Subcutaneous adipose tissue (tissue), 4 donors: Measurements from ENCODE around the gene LIX1. TPM values are rescaled to one million over a fixed set of nuclear protein-coding genes. Genes with fewer than 3 reads are reported as not detected.

ENCODE experiments used
- total RNA-seq, 4 donors: library from RNA; depleted of rRNA; stranded (reverse); fragments of >200 nt; gene quantifications; one replicate each; pipeline ENCODE4 v1.1.0, GENCODE V29; 2016
- TF ChIP-seq, protein P1 (sequence below): fragments of 450-650 bp; IDR thresholded peaks from one replicate; pipeline ENCODE4 v1.5.1; 2016; ENCODE audit warnings: low read depth, mild to moderate bottlenecking, control low read depth, antibody characterized with exemption, moderate library complexity

The LIX1 gene
- total RNA-seq, 4 donors from 2014 or later: not detected

- TF ChIP-seq, protein P1, sequence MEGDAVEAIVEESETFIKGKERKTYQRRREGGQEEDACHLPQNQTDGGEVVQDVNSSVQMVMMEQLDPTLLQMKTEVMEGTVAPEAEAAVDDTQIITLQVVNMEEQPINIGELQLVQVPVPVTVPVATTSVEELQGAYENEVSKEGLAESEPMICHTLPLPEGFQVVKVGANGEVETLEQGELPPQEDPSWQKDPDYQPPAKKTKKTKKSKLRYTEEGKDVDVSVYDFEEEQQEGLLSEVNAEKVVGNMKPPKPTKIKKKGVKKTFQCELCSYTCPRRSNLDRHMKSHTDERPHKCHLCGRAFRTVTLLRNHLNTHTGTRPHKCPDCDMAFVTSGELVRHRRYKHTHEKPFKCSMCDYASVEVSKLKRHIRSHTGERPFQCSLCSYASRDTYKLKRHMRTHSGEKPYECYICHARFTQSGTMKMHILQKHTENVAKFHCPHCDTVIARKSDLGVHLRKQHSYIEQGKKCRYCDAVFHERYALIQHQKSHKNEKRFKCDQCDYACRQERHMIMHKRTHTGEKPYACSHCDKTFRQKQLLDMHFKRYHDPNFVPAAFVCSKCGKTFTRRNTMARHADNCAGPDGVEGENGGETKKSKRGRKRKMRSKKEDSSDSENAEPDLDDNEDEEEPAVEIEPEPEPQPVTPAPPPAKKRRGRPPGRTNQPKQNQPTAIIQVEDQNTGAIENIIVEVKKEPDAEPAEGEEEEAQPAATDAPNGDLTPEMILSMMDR: no peak
Observed at GRCh38 chr5:97162045-97162444, 19.6 kb upstream of the LIX1 start.

- TF ChIP-seq, protein P1: no peak
Observed at GRCh38 chr5:97157689-97158088, 15.3 kb upstream of the LIX1 start.

- TF ChIP-seq, protein P1: no peak
Observed at GRCh38 chr5:97151370-97151769, 9.0 kb upstream of the LIX1 start.

DNA sequence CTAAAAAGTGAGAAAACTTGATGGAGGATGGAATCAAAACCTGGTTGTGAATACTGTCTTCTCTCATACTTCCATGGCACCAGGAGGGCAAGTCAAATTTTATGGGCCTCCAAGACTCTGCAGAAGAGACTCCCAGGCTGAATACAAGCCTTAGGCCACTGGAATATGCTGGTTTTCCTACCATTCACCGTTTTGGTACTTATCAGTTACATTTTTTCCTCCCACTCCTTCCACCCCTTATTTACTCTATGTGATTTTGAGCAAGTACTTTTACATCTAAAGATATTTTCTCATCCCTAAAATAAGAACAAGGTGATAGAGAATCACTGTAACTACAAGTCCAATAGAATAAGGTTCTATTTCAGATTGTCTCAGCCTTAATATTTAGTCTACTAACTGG lies 8.0 kb upstream of the LIX1 start:
- TF ChIP-seq, protein P1: no peak

DNA sequence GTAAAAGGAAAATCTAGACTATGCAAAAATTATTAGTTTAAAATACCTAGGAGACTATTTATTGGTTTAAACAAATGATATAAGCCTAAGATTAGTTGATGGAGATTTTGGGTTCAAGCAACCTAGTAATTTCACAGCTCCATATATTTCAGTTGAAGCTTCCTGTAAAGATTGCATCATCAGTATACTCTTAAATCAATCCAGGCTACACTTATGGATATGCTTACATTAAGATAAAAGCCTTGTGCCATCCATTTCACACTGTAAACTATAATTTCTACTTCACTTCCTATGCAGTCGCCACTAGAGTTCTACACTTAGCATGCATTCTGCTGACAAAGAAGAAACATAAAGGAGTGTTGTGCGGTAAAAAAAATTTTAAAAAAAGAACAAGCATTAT lies 7.3 kb upstream of the LIX1 start:
- TF ChIP-seq, protein P1: no peak

DNA sequence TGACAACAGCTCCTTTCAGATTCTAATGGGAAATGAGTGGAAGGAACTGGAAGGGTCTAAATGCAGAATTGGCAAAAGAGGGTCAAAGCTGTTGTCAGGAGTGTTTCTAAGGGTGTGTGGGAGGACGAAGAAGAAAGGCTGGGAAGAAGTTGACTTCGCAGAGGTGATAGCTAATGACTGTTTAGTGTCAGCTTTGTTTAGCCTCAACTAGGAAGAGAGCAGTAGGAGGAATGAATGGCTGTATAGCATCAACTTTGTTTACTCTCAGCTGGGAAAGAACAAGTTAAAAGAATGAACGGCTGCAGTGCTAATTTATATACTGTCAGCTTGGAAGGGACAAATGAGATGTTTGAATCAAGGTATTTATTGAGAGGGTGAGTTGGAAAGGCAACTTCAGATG lies 5.9 kb upstream of the LIX1 start:
- TF ChIP-seq, protein P1: no peak

- TF ChIP-seq, protein P1: no peak
Observed at GRCh38 chr5:97143704-97144103, 1.3 kb upstream of the LIX1 start.

DNA sequence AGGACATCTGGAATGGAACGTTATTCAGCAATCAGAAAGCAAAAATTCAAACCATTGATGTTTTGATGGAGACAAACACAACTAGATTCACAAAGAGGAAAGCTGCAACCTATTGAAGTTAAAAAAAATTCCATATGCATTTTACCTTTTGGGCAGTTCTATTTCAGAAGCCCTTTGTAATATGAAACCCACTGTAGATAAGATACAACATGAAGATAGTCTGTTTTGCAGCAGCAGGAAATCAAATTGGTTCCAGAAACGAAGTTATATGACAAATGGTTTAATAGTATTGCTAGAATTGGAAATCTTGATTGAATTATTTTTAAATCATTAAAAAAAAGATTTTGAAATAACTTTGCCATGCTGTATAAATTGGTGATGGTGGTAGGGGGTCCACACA lies 872 bp downstream of the LIX1 start:
- TF ChIP-seq, protein P1: no peak
